Neuronal stem cell (in vitro differentiated cells): ENCODE results near the gene SNX5. TPM values are rescaled to one million over a fixed set of nuclear protein-coding genes. Genes with fewer than 3 reads are reported as not detected.
A peak's percentile ranks its signal among the peaks of the same experiment; 100 is the strongest.

ENCODE experiments used
- DNase-seq: peaks from one replicate; pipeline ENCODE4 v3.0.0-alpha.2; 2013; ENCODE audit warnings: low spot score
- H2AFZ ChIP-seq: one replicate; pipeline ENCODE4 v1.6.1; 2013; ENCODE audit warnings: mild to moderate bottlenecking, low read length, inconsistent platforms
- H2AK5ac ChIP-seq: 2 replicates; pipeline ENCODE4 v1.6.1; 2013; ENCODE audit warnings: low read depth, mild to moderate bottlenecking, inconsistent platforms, low read length, moderate library complexity, mixed read lengths
- H2BK120ac ChIP-seq: 2 replicates; pipeline ENCODE4 v1.6.1; 2013; ENCODE audit warnings: low read depth, mild to moderate bottlenecking, inconsistent platforms, low read length, moderate library complexity, mixed read lengths
- H2BK12ac ChIP-seq: one replicate; pipeline ENCODE4 v1.6.1; 2013; ENCODE audit warnings: low read length, inconsistent platforms
- H2BK15ac ChIP-seq: 2 replicates; pipeline ENCODE4 v1.6.1; 2013; ENCODE audit warnings: mild to moderate bottlenecking, low read length, inconsistent platforms, mixed read lengths
- H2BK5ac ChIP-seq: one replicate; pipeline ENCODE4 v1.6.1; 2013; ENCODE audit warnings: inconsistent platforms, mild to moderate bottlenecking, low read length, moderate library complexity
- H3K14ac ChIP-seq: one replicate; pipeline ENCODE4 v1.6.1; 2013; ENCODE audit warnings: low read length, inconsistent platforms
- H3K18ac ChIP-seq: 2 replicates; pipeline ENCODE4 v1.6.1; 2013; ENCODE audit warnings: low read length, inconsistent platforms
- H3K23ac ChIP-seq: 2 replicates; pipeline ENCODE4 v1.6.1; 2013; ENCODE audit warnings: low read depth, mild to moderate bottlenecking, mixed read lengths, low read length, inconsistent platforms; ENCODE audit not compliant: poor library complexity
- H3K27ac ChIP-seq: replicated peaks from 3 replicates; pipeline ENCODE4 v1.5.1; 2013; ENCODE audit warnings: low read length, inconsistent platforms
- H3K27me3 ChIP-seq, 3 experiments: 2 replicates each; pipeline ENCODE4 v1.6.1; 2013; ENCODE audit warnings: low read length in 3 of 3, mild to moderate bottlenecking in 2 of 3, inconsistent platforms in 1 of 3, low read depth in 1 of 3, mixed read lengths in 1 of 3, moderate library complexity in 1 of 3; ENCODE audit not compliant: control insufficient read depth in 3 of 3, insufficient read depth in 3 of 3
- H3K36me3 ChIP-seq, 2 donors: replicated peaks in 1 of 2; 2 replicates each; pipeline ENCODE4 v1.6.1; 2013; ENCODE audit warnings: low read length in 2 of 2; ENCODE audit not compliant: control insufficient read depth in 2 of 2, insufficient read depth in 2 of 2
- H3K4ac ChIP-seq: 2 replicates; pipeline ENCODE4 v1.6.1; 2013; ENCODE audit warnings: inconsistent platforms, mild to moderate bottlenecking, low read length, moderate library complexity
- H3K4me1 ChIP-seq, 2 donors: 1 replicate in 1 of 2; 2 replicates in 1 of 2; pipeline ENCODE4 v1.6.1; 2013; ENCODE audit warnings: low read length in 2 of 2, low read depth in 1 of 2; ENCODE audit not compliant: control insufficient read depth in 2 of 2, insufficient read depth in 1 of 2
- H3K4me2 ChIP-seq: one replicate; pipeline ENCODE4 v1.6.1; 2013; ENCODE audit warnings: mild to moderate bottlenecking, low read length, inconsistent platforms; ENCODE audit not compliant: insufficient read depth, poor library complexity, severe bottlenecking
- H3K4me3 ChIP-seq, 2 donors: 2 replicates each; pipeline ENCODE4 v1.5.1; 2013; ENCODE audit warnings: low read length in 2 of 2, mild to moderate bottlenecking in 2 of 2, inconsistent platforms in 1 of 2, moderate library complexity in 1 of 2
- H3K79me1 ChIP-seq: one replicate; pipeline ENCODE4 v1.6.1; 2013; ENCODE audit warnings: low read depth, mild to moderate bottlenecking, inconsistent platforms, low read length, moderate library complexity
- H3K9ac ChIP-seq: one replicate; pipeline ENCODE4 v1.6.1; 2013; ENCODE audit warnings: mild to moderate bottlenecking, low read depth, low read length, inconsistent platforms; ENCODE audit not compliant: poor library complexity
- H3K9me3 ChIP-seq, 2 donors: replicated peaks in 1 of 2; 2 replicates each; pipeline versions ENCODE3 to v1.6.1; 2013; ENCODE audit warnings: low read length in 2 of 2, mild to moderate bottlenecking in 2 of 2, inconsistent platforms in 1 of 2, low read depth in 1 of 2, mixed read lengths in 1 of 2, moderate library complexity in 1 of 2; ENCODE audit not compliant: control insufficient read depth in 2 of 2, insufficient read depth in 1 of 2
- H4K8ac ChIP-seq: one replicate; pipeline ENCODE4 v1.6.1; 2013; ENCODE audit warnings: low read depth, mild to moderate bottlenecking, inconsistent platforms, low read length, moderate library complexity
- H4K91ac ChIP-seq: one replicate; pipeline ENCODE4 v1.6.1; 2013; ENCODE audit warnings: low read length, low read depth, mild to moderate bottlenecking, inconsistent platforms; ENCODE audit not compliant: poor library complexity
- WGBS, 2 donors: extraction: QIAGEN DNeasy Blood & Tissue Kit; methylation state at CpG; one replicate each; pipeline ENCODE4 v1.1.7; 2013; ENCODE audit warnings: missing lambda C conversion rate in 2 of 2, mixed read lengths in 1 of 2; ENCODE audit not compliant: insufficient read length in 2 of 2, insufficient replicate concordance in 1 of 2; ENCODE audit errors: extremely low coverage in 2 of 2; 5-methylcytosine and 5-hydroxymethylcytosine counted together
- polyA plus RNA-seq, 2 experiments: library from polyadenylated mRNA; stranded (reverse); fragments of 200-250 nt; gene quantifications; one replicate each; pipeline ENCODE4 v1.2.3, GENCODE V29; 2013

The SNX5 gene
- polyA plus RNA-seq (2013, experiment 1 of 2) = 99.1 TPM
- polyA plus RNA-seq (2013, experiment 2 of 2) = 97.4 TPM

DNA sequence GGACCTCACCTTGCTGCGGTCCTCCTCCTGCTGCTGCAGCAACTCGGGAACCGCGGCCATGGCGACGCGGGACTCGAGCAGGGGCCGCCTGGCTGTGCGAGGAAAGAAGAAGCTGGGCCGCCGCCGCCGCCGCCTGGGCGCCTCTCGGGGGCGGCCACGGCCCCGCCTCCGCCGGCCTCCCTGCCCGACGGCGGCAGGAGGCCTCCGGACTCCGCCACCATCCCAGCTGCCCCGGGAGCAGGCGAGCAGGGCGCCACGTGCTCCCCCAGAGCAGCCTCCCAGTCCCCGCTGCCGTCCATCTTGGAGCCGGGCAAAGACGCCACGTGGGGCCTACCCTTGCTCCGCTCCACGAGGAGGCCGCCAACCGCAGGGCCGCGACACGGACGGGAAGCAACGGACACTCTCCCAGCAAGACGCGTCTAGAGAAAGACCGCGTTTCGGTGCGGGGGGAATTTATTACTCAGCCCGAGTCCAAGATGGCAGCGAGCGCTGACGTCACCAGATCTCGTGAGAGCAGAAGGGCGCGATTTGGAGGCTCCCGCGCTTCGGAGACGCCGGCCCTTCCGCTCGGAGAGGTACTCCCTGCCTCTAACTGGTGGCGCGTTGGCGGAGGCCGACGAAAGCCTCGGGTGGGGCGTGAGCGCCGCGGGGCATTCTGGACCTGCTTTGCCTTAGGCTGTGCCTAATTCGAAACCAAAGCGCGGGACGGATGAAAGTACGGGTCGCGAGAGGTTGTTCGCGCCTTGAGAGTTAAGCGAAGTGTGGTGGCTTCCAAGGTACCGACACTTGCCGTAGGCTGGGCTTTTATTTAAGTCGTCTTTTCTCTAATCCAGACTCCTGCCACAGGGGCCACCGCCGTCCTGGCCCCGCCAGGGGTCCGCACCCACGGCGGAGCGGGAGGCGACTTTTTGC is at the start of gene SNX5, which contains the start of gene MGME1:
TSS of gene SNX5 (minus strand) at position 429 of the 912 bp plus-strand sequence. CDS start at position 60, 369 bp downstream.
TSS of gene MGME1 (plus strand) at position 653 of the 912 bp plus-strand sequence. CDS start 842 bp downstream, outside the sequence.
- Histone ChIP-seq H3K14ac (peak within 1 kb of the TSS; percentile 95), H3K18ac (peak within 1 kb of the TSS; percentile 100), H4K91ac (peak within 1 kb of the TSS; percentile 97), H3K79me1 (peaks cover 3% of the 10 kb centered on the region), H2BK120ac (peak within 1 kb of the TSS; percentile 65), H3K4me1 (peaks cover 6 to 16% of the 10 kb centered on the region in 2 donors), H4K8ac (peak within 1 kb of the TSS; percentile 74), H3K9ac (peak within 1 kb of the TSS; percentile 100), H3K36me3 (peaks cover 0 to 74% of the 10 kb centered on the region in 2 donors), H2BK12ac (no peak within 1 kb of the TSS), H3K27me3 (no peaks in the 10 kb centered on the region), H3K9me3 (no peaks in the 10 kb centered on the region), H3K4ac (peak within 1 kb of the TSS; percentile 68), H3K4me3 (peak within 1 kb of the TSS; percentile 66 to 99), H3K23ac (peak within 1 kb of the TSS; percentile 98), H2AFZ (peak within 1 kb of the TSS; percentile 93), H3K4me2 (peak within 1 kb of the TSS; percentile 67), H2BK5ac (peak within 1 kb of the TSS; percentile 99), H3K27ac (peak within 1 kb of the TSS; percentile 100), H2AK5ac (peak within 1 kb of the TSS; percentile 96), H2BK15ac (peak within 1 kb of the TSS; percentile 77)
- peak; percentile 100 for DNase-seq
- no CpG with 5 or more reads among the region's 96 CpGs for WGBS, 2 donors

DNA sequence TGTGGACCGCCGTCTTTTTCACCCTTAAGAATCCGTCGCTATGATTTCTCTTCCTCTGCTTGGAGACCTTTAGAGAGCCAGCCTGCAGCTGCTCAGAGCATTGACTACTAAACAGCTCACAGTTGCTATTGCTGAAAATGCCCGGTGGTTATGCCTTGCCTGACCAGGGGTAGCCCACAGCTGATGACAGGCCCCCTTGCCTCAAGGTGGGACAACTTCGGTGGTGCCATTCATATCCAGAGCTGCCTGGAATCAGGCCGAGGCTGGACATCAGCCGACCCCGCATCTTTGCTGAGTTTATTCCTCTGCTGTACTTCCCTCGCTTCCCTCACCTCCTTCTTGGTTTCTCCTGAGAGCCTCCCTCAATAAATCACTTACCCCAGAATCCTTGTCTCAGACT is 49.5 kb upstream of the SNX5 start:
- Histone ChIP-seq H3K9ac (no peak overlapping the region), H3K18ac (no peak overlapping the region), H3K4ac (no peak overlapping the region), H2BK120ac (no peak overlapping the region), H4K8ac (no peak overlapping the region), H3K27ac (no peak overlapping the region), H2AFZ (no peak overlapping the region), H3K27me3 (no peaks in the 10 kb centered on the region), H2BK5ac (no peak overlapping the region), H3K23ac (no peak overlapping the region), H2BK12ac (no peak overlapping the region), H3K36me3 (no peaks in the 10 kb centered on the region), H3K9me3 (peaks cover 0 to 3% of the 10 kb centered on the region in 2 donors), H3K14ac (no peak overlapping the region), H3K4me2 (no peak overlapping the region), H4K91ac (no peak overlapping the region), H3K4me3 (no peak overlapping the region), H3K4me1 (no peaks in the 10 kb centered on the region), H3K79me1 (no peaks in the 10 kb centered on the region), H2AK5ac (no peak overlapping the region), H2BK15ac (no peak overlapping the region)
- DNase-seq = no peak
- WGBS, 2 donors = no CpG with 5 or more reads among the region's 10 CpGs

DNA sequence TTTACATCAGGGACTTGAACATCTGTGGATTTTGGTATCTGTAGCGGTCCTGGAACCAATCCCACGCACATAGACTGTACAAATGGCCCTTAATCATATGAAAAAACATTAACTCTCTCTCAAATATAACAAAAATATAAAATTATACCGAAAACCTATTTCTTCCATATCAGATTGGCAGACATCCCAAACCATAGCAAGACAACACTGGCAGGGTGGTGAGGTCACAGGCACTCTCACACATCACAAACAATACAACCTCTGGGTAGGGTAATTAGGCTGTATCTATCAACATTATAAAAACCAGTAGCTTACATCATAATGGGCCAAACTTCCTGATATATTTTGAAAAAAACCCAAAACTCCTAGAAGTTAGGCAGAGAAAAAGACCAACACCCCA is 48.2 kb upstream of the SNX5 start:
- Histone ChIP-seq H2BK120ac (no peak overlapping the region), H4K91ac (no peak overlapping the region), H2BK5ac (no peak overlapping the region), H2AK5ac (no peak overlapping the region), H3K4me2 (no peak overlapping the region), H4K8ac (no peak overlapping the region), H2AFZ (no peak overlapping the region), H3K27ac (no peak overlapping the region), H3K79me1 (no peaks in the 10 kb centered on the region), H3K23ac (no peak overlapping the region), H3K9me3 (peaks cover 0 to 2% of the 10 kb centered on the region in 2 donors), H3K4me1 (no peaks in the 10 kb centered on the region), H2BK12ac (no peak overlapping the region), H2BK15ac (no peak overlapping the region), H3K14ac (no peak overlapping the region), H3K4me3 (no peak overlapping the region), H3K4ac (no peak overlapping the region), H3K9ac (no peak overlapping the region), H3K36me3 (no peaks in the 10 kb centered on the region), H3K27me3 (no peaks in the 10 kb centered on the region), H3K18ac (no peak overlapping the region)
- 100% methylated on average over 1 of the region's 3 CpGs; no CpG with 5 or more reads in 1 of the 2 donors for WGBS, 2 donors
- no peak for DNase-seq

DNA sequence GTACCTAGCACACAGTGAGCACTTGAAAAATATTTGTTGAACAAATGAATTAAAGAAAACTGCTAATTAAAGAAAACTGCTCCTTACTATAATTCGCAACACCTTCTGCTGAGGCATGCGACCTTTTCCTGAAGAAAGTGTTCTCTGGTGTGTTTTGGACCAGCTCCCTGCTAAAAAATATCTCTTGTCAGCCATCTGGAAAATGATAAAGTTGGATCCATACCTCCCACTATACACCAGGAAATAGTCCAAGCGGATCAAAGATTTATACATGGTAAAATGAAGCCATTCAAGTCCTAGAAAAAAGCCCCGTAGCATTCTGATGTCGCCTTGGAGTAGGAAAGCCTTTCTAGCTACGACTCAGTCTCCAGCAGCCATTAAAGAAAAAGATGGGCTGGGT is 45.8 kb upstream of the SNX5 start:
- Histone ChIP-seq H3K36me3 (no peaks in the 10 kb centered on the region), H2BK120ac (no peak overlapping the region), H3K27me3 (no peaks in the 10 kb centered on the region), H3K14ac (no peak overlapping the region), H2BK15ac (no peak overlapping the region), H3K23ac (no peak overlapping the region), H3K4ac (no peak overlapping the region), H3K9ac (no peak overlapping the region), H4K8ac (no peak overlapping the region), H4K91ac (no peak overlapping the region), H2AFZ (no peak overlapping the region), H3K9me3 (no peaks in the 10 kb centered on the region), H3K4me3 (no peak overlapping the region), H3K4me1 (no peaks in the 10 kb centered on the region), H3K27ac (no peak overlapping the region), H2BK12ac (no peak overlapping the region), H3K18ac (no peak overlapping the region), H3K79me1 (no peaks in the 10 kb centered on the region), H2BK5ac (no peak overlapping the region), H2AK5ac (no peak overlapping the region), H3K4me2 (no peak overlapping the region)
- DNase-seq = no peak
- no CpG with 5 or more reads among the region's 6 CpGs for WGBS, 2 donors
